Tibial nerve (tissue), 4 donors: Measurements from ENCODE around the gene A3GALT2. TPM values are rescaled to one million over a fixed set of nuclear protein-coding genes. Genes with fewer than 3 reads are reported as not detected.
A peak's percentile ranks its signal among the peaks of the same experiment; 100 is the strongest.

Experiments used
- DNase-seq, 2 donors: peaks; one replicate each; pipeline ENCODE4 v3.0.0-alpha.2; 2019; ENCODE audit warnings: low spot score in 2 of 2
- H3K27ac ChIP-seq, 4 donors: fragments of 200-600 bp; sonication (generic) in 3 of 4; one replicate each; pipeline ENCODE4 v1.5.1; 2017 to 2019; ENCODE audit warnings: mild to moderate bottlenecking in 1 of 4
- H3K27me3 ChIP-seq, 2 donors: fragments of 200-600 bp; sonication (generic) in 1 of 2; one replicate each; pipeline versions ENCODE4 v1.5.1 to v1.6.0; 2017 to 2019
- H3K36me3 ChIP-seq, 3 donors: fragments of 200-600 bp; sonication (generic); one replicate each; pipeline ENCODE4 v1.5.1; 2018 to 2019
- H3K4me1 ChIP-seq, 4 donors: fragments of 200-600 bp; sonication (generic) in 3 of 4; one replicate each; pipeline ENCODE4 v1.5.1; 2017 to 2019
- H3K4me3 ChIP-seq, 4 donors: fragments of 200-600 bp; sonication (generic) in 3 of 4; one replicate each; pipeline ENCODE4 v1.5.1; 2017 to 2019; ENCODE audit warnings: mild to moderate bottlenecking in 1 of 4, moderate library complexity in 1 of 4
- H3K9me3 ChIP-seq, 4 donors: fragments of 200-600 bp; sonication (generic) in 3 of 4; one replicate each; pipeline ENCODE4 v1.5.1; 2017 to 2019
- EP300 ChIP-seq, 2 donors: sonication (generic); formaldehyde crosslinking; IDR thresholded peaks; one replicate each; pipeline ENCODE4 v1.6.1; 2017; ENCODE audit warnings: antibody characterized with exemption in 2 of 2, mild to moderate bottlenecking in 1 of 2
- POLR2A ChIP-seq, 2 donors: fragments of 450-650 bp; IDR thresholded peaks; one replicate each; pipeline ENCODE4 v1.6.1; 2017; ENCODE audit warnings: antibody characterized with exemption in 2 of 2, mild to moderate bottlenecking in 2 of 2, moderate library complexity in 2 of 2
- WGBS, 2 donors: methylation state at CpG; one replicate each; pipeline ENCODE4 v1.1.5; 2018; 5-methylcytosine and 5-hydroxymethylcytosine counted together
- total RNA-seq, 4 donors: library from RNA; depleted of rRNA; stranded (reverse); fragments of >200 nt; gene quantifications; one replicate each; pipeline ENCODE4 v1.1.0, GENCODE V29; 2016
- TF ChIP-seq, protein P1 (sequence below), 5 experiments: fragments of 200-600 bp in 3 of 5; fragments of 450-650 bp in 2 of 5; sonication (generic) in 3 of 5; IDR thresholded peaks; one replicate each; pipeline ENCODE4 v1.5.1; 2016 to 2019; ENCODE audit warnings: antibody characterized with exemption in 5 of 5, mild to moderate bottlenecking in 3 of 5, moderate library complexity in 2 of 5

A3GALT2 gene
- under 1 TPM in 2 of 4 donors, not detected in 2; 0.42 to 0.66 TPM for total RNA-seq

DNA sequence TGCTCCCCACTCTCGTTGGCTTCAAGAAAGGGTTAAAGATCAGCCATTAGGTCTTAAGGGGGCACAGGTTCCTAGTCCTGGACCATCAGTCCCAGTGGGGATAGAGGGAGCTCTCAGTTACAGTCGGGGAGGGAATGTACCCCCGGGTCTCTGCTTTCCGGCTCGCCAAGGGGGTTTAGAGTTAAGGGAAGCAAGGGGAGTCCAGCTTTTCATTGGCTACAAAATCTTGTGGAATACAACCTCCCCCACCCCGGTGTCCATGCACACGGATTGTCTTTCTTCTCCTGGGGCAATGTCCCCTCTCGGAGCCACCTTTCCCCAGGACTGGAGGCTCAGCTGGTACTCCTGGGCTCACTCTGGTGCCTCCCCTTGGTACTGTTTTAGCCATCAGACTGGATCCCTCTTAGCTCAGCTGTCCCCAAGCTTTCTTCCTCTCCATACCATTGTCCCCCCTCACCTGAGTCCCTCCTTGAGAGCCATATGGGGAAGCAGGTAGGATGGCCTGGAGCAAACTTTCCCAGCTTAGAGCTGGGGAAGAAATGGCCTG lies at the start of gene A3GALT2:
A3GALT2 (minus strand) TSS at position 480 of the 547 bp plus-strand sequence; CDS start at position 480, 0 bp downstream.
- no peaks in the 10 kb centered on the region for H3K9me3 ChIP-seq
- TF ChIP-seq EP300 (IDR thresholded peaks at IDR 0.05) (no peak), POLR2A (IDR thresholded peaks at IDR 0.05) (no peak)
- TF ChIP-seq, protein P1, sequence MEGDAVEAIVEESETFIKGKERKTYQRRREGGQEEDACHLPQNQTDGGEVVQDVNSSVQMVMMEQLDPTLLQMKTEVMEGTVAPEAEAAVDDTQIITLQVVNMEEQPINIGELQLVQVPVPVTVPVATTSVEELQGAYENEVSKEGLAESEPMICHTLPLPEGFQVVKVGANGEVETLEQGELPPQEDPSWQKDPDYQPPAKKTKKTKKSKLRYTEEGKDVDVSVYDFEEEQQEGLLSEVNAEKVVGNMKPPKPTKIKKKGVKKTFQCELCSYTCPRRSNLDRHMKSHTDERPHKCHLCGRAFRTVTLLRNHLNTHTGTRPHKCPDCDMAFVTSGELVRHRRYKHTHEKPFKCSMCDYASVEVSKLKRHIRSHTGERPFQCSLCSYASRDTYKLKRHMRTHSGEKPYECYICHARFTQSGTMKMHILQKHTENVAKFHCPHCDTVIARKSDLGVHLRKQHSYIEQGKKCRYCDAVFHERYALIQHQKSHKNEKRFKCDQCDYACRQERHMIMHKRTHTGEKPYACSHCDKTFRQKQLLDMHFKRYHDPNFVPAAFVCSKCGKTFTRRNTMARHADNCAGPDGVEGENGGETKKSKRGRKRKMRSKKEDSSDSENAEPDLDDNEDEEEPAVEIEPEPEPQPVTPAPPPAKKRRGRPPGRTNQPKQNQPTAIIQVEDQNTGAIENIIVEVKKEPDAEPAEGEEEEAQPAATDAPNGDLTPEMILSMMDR (IDR thresholded peaks at IDR 0.05): no peak
- H3K4me3 ChIP-seq: no peak within 1 kb of the TSS
- no peaks in the 10 kb centered on the region for H3K27me3 ChIP-seq
- 64 to 65% methylated on average over 8 of the region's 8 CpGs for WGBS, 2 donors
- DNase-seq: no peak
- peak within 1 kb of the TSS in 2 of 4 donors; percentile 22 to 29 for H3K27ac ChIP-seq
- H3K4me1 ChIP-seq: peaks cover 0 to 5% (median 1%) of the 10 kb centered on the region in 4 donors
- peaks cover 13 to 40% (median 24%) of the 10 kb centered on the region in 3 donors for H3K36me3 ChIP-seq

DNA sequence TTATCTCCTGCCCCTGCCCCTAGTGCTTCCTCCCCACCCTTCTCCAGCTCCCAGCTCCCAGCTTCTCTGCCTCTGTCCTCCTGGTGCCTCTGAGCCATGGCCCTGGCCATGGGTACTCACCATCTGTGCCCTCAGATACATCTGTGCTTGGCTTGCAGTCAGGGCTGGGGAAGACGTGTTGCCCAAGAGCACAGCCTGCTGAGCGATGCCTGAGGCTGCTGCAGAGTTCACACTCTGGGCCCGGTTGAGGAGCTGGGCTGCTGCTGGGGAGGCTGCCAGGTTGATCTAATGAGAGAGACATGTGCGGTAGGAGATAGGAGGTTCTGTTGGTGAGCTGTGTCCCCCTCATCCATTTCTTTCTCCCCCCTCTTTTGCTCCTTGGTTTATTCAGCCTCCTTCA lies 49.4 kb upstream of the A3GALT2 start:
- no peak overlapping the region for H3K27ac ChIP-seq
- H3K27me3 ChIP-seq: no peaks in the 10 kb centered on the region
- no peak overlapping the region for H3K4me3 ChIP-seq
- 69 to 77% methylated on average over 4 of the region's 4 CpGs for WGBS, 2 donors
- H3K36me3 ChIP-seq: peaks cover 0 to 56% (median 0%) of the 10 kb centered on the region in 3 donors
- H3K9me3 ChIP-seq: no peaks in the 10 kb centered on the region
- TF ChIP-seq EP300 (IDR thresholded peaks at IDR 0.05) (no peak), POLR2A (IDR thresholded peaks at IDR 0.05) (no peak)
- no peak for DNase-seq
- peaks cover 0 to 30% (median 20%) of the 10 kb centered on the region in 4 donors for H3K4me1 ChIP-seq

DNA sequence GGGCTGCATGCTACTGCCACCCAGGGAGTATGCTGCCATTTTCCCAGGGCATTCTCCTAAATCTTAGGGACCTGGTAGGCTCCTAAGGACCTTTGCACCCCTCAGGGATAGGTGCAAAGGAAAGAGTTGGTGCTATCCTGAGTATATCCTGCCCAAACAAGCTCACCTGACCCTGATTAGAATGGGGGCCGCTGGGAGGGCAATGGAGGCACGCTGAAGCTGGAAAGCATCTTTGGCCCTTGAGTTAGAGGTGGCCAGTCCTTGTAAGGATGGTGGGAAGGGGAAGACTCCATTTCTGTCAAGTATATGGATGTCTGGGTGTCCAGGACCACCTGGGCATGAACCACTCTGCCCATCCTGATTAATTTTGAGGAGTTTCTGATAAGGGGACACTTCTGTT lies 48.9 kb upstream of the A3GALT2 start:
- H3K4me3 ChIP-seq: no peak overlapping the region
- no peak for TF ChIP-seq POLR2A (IDR thresholded peaks at IDR 0.05)
- TF ChIP-seq, protein P1 (IDR thresholded peaks at IDR 0.05): no peak
- TF ChIP-seq EP300 (IDR thresholded peaks at IDR 0.05): no peak
- no peaks in the 10 kb centered on the region for H3K9me3 ChIP-seq
- 55 to 95% methylated on average over 2 of the region's 2 CpGs for WGBS, 2 donors
- no peaks in the 10 kb centered on the region for H3K27me3 ChIP-seq
- H3K4me1 ChIP-seq: peaks cover 0 to 36% (median 25%) of the 10 kb centered on the region in 4 donors
- H3K36me3 ChIP-seq: peaks cover 0 to 51% (median 0%) of the 10 kb centered on the region in 3 donors
- H3K27ac ChIP-seq: no peak overlapping the region
- no peak for DNase-seq

DNA sequence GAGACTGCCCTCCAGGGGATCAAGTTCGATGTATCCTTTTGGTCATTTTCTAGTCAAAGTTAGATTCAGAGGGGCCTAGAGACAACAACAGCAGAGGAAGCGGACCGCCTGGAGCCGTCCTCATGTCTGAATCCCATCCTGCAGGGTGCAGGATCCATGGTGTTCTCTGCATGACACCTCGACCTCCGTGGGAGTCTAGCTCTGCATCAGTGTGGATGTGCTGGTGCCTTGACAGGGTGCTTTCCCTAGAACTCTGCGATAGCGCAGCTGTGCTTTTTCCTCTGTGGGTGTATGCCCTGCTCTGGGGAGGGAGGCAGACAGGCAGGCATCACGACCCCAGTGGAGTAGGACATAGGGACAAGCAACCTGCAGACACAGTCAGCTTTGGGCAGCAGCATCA lies 48.2 kb upstream of the A3GALT2 start:
- TF ChIP-seq, protein P1 (IDR thresholded peaks at IDR 0.05): no peak
- TF ChIP-seq POLR2A (IDR thresholded peaks at IDR 0.05) (no peak), EP300 (IDR thresholded peaks at IDR 0.05) (no peak)
- no peaks in the 10 kb centered on the region for H3K9me3 ChIP-seq
- no peak overlapping the region for H3K4me3 ChIP-seq
- no peak for DNase-seq
- peaks cover 0 to 42% (median 31%) of the 10 kb centered on the region in 4 donors for H3K4me1 ChIP-seq
- WGBS, 2 donors: 77 to 89% methylated on average over 7 to 9 of the region's 9 CpGs
- no peak overlapping the region for H3K27ac ChIP-seq
- peaks cover 0 to 49% (median 0%) of the 10 kb centered on the region in 3 donors for H3K36me3 ChIP-seq
- H3K27me3 ChIP-seq: no peaks in the 10 kb centered on the region

DNA sequence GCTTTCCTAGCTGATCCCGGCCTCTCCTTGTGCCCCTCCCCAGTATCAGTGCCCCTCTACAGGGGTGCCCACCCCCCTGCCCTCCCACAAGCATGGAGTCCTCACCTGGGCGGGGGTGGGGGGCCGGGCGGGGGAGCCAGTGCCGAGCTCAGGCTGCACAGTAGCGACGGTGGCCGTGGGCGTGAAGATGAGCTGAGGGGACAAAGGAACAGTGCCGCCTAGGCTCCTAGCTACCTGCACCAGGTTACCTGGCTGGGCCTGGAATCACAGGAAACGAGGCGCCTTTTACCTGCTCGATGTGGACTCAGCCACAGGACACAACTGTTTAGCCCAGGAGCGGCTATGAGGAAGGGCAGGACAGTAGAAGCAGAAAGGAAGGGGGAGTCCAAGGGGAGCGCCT lies 47.5 kb upstream of the A3GALT2 start:
- Histone ChIP-seq H3K27ac (peak overlapping the region in 1 of 4 donors; percentile 88), H3K36me3 (peaks cover 0 to 43% (median 0%) of the 10 kb centered on the region in 3 donors), H3K4me3 (no peak overlapping the region), H3K4me1 (peaks cover 0 to 49% (median 37%) of the 10 kb centered on the region in 4 donors), H3K9me3 (no peaks in the 10 kb centered on the region), H3K27me3 (no peaks in the 10 kb centered on the region)
- DNase-seq: no peak
- 84 to 90% methylated on average over 15 of the region's 15 CpGs for WGBS, 2 donors
- no peak for TF ChIP-seq EP300 (IDR thresholded peaks at IDR 0.05)
- no peak for TF ChIP-seq POLR2A (IDR thresholded peaks at IDR 0.05)
- TF ChIP-seq, protein P1 (IDR thresholded peaks at IDR 0.05): no peak
